Endothelial cell of umbilical vein (primary cell): ENCODE results near the gene KIF6. TPM values are rescaled to one million over a fixed set of nuclear protein-coding genes. Genes with fewer than 3 reads are reported as not detected.

ENCODE experiments used
- BruUV-seq: library from RNA; stranded (reverse); fragments of 400-500 nt; replicated peaks from 2 replicates; lab custom pipeline; 2021; lab: Mats Ljungman, UMichigan
- CTCF ChIA-PET: fragments of 300-600, 350-600 bp; sonication (Branson Sonifier 250); formaldehyde crosslinking; loops from one replicate; lab custom pipeline; 2021; ENCODE audit warnings: antibody characterized with exemption, inconsistent platforms; lab: Charles Lee
- POLR2A ChIA-PET: fragments of 300-600, 350-600 bp; sonication (Branson Sonifier 250); formaldehyde crosslinking; loops from one replicate; lab custom pipeline; 2021; ENCODE audit warnings: antibody characterized with exemption, inconsistent platforms; lab: Charles Lee
- DNase-seq: peaks from one replicate; pipeline ENCODE4 v3.0.0-alpha.2; 2011; ENCODE audit warnings: low read depth, low spot score
- FAIRE-seq: peaks from 2 replicates; lab custom pipeline; 2011; peaks lifted over from hg19 to GRCh38; lab: Jason Lieb, UNC
- H2AFZ ChIP-seq: 2 replicates; pipeline ENCODE4 v1.6.0; 2012; ENCODE audit warnings: low read depth, low read length, control low read depth, inconsistent platforms
- H3K27ac ChIP-seq: 2 replicates; pipeline ENCODE4 v1.5.1; 2011; ENCODE audit warnings: low read depth, mild to moderate bottlenecking, control low read depth, low read length, moderate library complexity; ENCODE audit not compliant: insufficient read depth
- H3K27me3 ChIP-seq, 2 experiments: 2 replicates each; pipeline versions ENCODE4 v1.6.0 to v1.6.1; 2011; ENCODE audit warnings: low read length in 2 of 2, mixed read lengths in 1 of 2; ENCODE audit not compliant: control insufficient read depth in 2 of 2, insufficient read depth in 2 of 2
- H3K36me3 ChIP-seq, 2 experiments: 2 replicates in 1 of 2; 3 replicates in 1 of 2; pipeline ENCODE4 v1.5.1; 2011; ENCODE audit warnings: low read length in 2 of 2, mild to moderate bottlenecking in 1 of 2, moderate library complexity in 1 of 2; ENCODE audit not compliant: control insufficient read depth in 2 of 2, insufficient read depth in 2 of 2; ENCODE audit errors: extremely low read depth in 1 of 2
- H3K4me1 ChIP-seq: 3 replicates; pipeline ENCODE4 v1.5.1; 2011; ENCODE audit warnings: mild to moderate bottlenecking, low read length; ENCODE audit not compliant: control insufficient read depth, insufficient read depth; ENCODE audit errors: extremely low read depth
- H3K4me2 ChIP-seq: 2 replicates; pipeline ENCODE4 v1.6.1; 2011; ENCODE audit warnings: low read length, control low read depth, mixed read lengths; ENCODE audit not compliant: insufficient read depth
- H3K4me3 ChIP-seq, 3 experiments: fragments of 200-600 bp in 1 of 3; sonication (generic), shearing (Covaris generic) in 1 of 3; replicated peaks in 1 of 3; 2 replicates each; pipeline ENCODE4 v1.5.1; 2011 to 2016; ENCODE audit warnings: control low read depth in 3 of 3, low read length in 3 of 3, mild to moderate bottlenecking in 2 of 3, inconsistent platforms in 1 of 3, low read depth in 1 of 3, moderate library complexity in 1 of 3; ENCODE audit not compliant: insufficient read depth in 1 of 3
- H3K79me2 ChIP-seq: 2 replicates; pipeline ENCODE4 v1.6.0; 2012; ENCODE audit warnings: low read length, inconsistent platforms; ENCODE audit not compliant: control insufficient read depth, insufficient read depth
- H3K9ac ChIP-seq: replicated peaks from 2 replicates; pipeline ENCODE3; 2011; ENCODE audit warnings: low read length, control low read depth; ENCODE audit not compliant: insufficient read depth; ENCODE audit errors: extremely low read depth
- H3K9me1 ChIP-seq: replicated peaks from 3 replicates; pipeline ENCODE4 v1.6.0; 2011; ENCODE audit warnings: mild to moderate bottlenecking, low read length; ENCODE audit not compliant: control insufficient read depth, insufficient read depth; ENCODE audit errors: extremely low read depth
- H3K9me3 ChIP-seq: replicated peaks from 2 replicates; pipeline ENCODE4 v1.5.1; 2012; ENCODE audit warnings: low read length, inconsistent platforms; ENCODE audit not compliant: control insufficient read depth, insufficient read depth
- H4K20me1 ChIP-seq: replicated peaks from 2 replicates; pipeline ENCODE3; 2011; ENCODE audit warnings: mild to moderate bottlenecking, low read length; ENCODE audit not compliant: control insufficient read depth, insufficient read depth; ENCODE audit errors: extremely low read depth
- EZH2 ChIP-seq: IDR thresholded peaks from 2 replicates; pipeline ENCODE4 v1.6.1; 2012; ENCODE audit warnings: borderline replicate concordance, low read depth, mild to moderate bottlenecking, moderate library complexity, low read length, inconsistent platforms; ENCODE audit not compliant: severe bottlenecking
- FOS ChIP-seq: IDR thresholded peaks from 2 replicates; pipeline ENCODE4 v1.6.1; 2011; ENCODE audit warnings: mild to moderate bottlenecking, low read length, moderate library complexity, borderline replicate concordance; ENCODE audit not compliant: insufficient read depth
- GATA2 ChIP-seq: IDR thresholded peaks from 2 replicates; pipeline ENCODE4 v1.7.0; 2011; ENCODE audit warnings: low read depth, mild to moderate bottlenecking, moderate library complexity, mixed read lengths, low read length; ENCODE audit not compliant: insufficient read length, insufficient read depth
- JUN ChIP-seq: IDR thresholded peaks from 2 replicates; pipeline ENCODE4 v1.6.1; 2011; ENCODE audit warnings: borderline replicate concordance, low read depth; ENCODE audit not compliant: insufficient read length, insufficient read depth
- MYC ChIP-seq: IDR thresholded peaks from one replicate; pipeline ENCODE4 v1.6.1; 2011; ENCODE audit warnings: mild to moderate bottlenecking, low read depth, low read length
- POLR2A ChIP-seq: IDR thresholded peaks from 2 replicates; pipeline ENCODE4 v1.6.1; 2012; ENCODE audit warnings: low read depth, mild to moderate bottlenecking, control low read depth, low read length
- POLR2AphosphoS5 ChIP-seq: IDR thresholded peaks from 2 replicates; pipeline ENCODE4 v1.6.1; 2012; ENCODE audit warnings: low read depth, mild to moderate bottlenecking, control low read depth, low read length, moderate library complexity; ENCODE audit not compliant: insufficient read depth
- dilution Hi-C: fragments of 300-500 bp; cut with MboI; formaldehyde crosslinking; loops from one replicate; pipeline ENCODE4 v1.15.0; 2019; ENCODE audit warnings: low sequenced_read_pairs; ENCODE audit not compliant: extremely low pct_ligation_motif_present
- intact Hi-C: fragments of 100-400 bp; cut with micrococcal nuclease; formaldehyde crosslinking; loops from one replicate; pipeline ENCODE4 v1.10.0; 2022
- polyA plus RNA-seq, 4 experiments: library from polyadenylated mRNA; depleted of rRNA in 3 of 4; stranded (reverse) in 3 of 4; unstranded in 1 of 4; fragments of >200 nt; gene quantifications; 2 replicates each; pipeline versions ENCODE4 v1.2.1 to v1.2.3, GENCODE V29; 2011 to 2012; ENCODE audit warnings: missing spikeins in 1 of 4
- total RNA-seq: library from RNA; stranded (reverse); gene quantifications from 2 replicates; pipeline ENCODE4 v1.2.3, GENCODE V29; 2021
- TF ChIP-seq, protein P1 (sequence below), 2 donors: IDR thresholded peaks; 1 replicate in 1 of 2; 2 replicates in 1 of 2; pipeline ENCODE4 v1.5.1; 2011; ENCODE audit warnings: low read length in 2 of 2, mild to moderate bottlenecking in 2 of 2, moderate library complexity in 2 of 2, control low read depth in 1 of 2, inconsistent platforms in 1 of 2, low read depth in 1 of 2; ENCODE audit not compliant: insufficient read depth in 1 of 2; ENCODE audit errors: extremely low read depth in 1 of 2
- TF ChIP-seq, protein P2 (sequence below): IDR thresholded peaks from 2 replicates; pipeline ENCODE4 v1.6.1; 2011; ENCODE audit not compliant: insufficient read depth, insufficient read length

The KIF6 gene
- total and polyA plus RNA-seq, 2 donors (not counting 3 experiments of a cell fraction or from before 2014, with no cell fraction given) = not detected

DNA sequence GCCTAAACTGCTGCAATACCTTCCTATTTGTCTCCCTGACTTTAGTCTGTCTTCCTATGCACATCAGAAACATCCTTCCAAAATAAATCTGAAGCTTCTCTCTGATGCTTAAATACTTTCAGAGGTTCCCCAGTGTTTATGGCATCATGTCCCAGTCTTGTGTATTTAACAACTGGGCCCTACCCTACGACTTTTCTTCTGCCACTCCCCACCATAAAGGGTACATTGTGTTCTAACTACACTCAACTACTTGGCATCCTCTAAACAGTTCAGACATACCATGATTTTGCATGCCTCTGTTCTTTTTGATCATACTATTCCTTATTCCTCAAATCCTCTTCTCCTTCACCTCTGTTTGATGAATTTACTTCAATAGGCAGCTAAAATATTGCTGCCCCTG is 259.7 kb downstream of the KIF6 start:
- Histone ChIP-seq H3K4me1 (no peaks in the 10 kb centered on the region), H3K36me3 (no peaks in the 10 kb centered on the region), H4K20me1 (no peaks in the 10 kb centered on the region), H3K9me1 (no peaks in the 10 kb centered on the region), H3K4me2 (no peak overlapping the region), H3K9me3 (no peaks in the 10 kb centered on the region), H3K27ac (no peak overlapping the region), H3K4me3 (no peak overlapping the region), H3K79me2 (no peaks in the 10 kb centered on the region), H3K27me3 (no peaks in the 10 kb centered on the region), H2AFZ (no peak overlapping the region), H3K9ac (no peak overlapping the region)
- BruUV-seq = no TSS peak
- ChIA-PET POLR2A (no interaction called here), CTCF (no interaction called here)
- TF ChIP-seq POLR2A (no peak), JUN (no peak), POLR2AphosphoS5 (no peak), MYC (no peak), FOS (no peak), EZH2 (no peak)
- TF ChIP-seq, protein P1, sequence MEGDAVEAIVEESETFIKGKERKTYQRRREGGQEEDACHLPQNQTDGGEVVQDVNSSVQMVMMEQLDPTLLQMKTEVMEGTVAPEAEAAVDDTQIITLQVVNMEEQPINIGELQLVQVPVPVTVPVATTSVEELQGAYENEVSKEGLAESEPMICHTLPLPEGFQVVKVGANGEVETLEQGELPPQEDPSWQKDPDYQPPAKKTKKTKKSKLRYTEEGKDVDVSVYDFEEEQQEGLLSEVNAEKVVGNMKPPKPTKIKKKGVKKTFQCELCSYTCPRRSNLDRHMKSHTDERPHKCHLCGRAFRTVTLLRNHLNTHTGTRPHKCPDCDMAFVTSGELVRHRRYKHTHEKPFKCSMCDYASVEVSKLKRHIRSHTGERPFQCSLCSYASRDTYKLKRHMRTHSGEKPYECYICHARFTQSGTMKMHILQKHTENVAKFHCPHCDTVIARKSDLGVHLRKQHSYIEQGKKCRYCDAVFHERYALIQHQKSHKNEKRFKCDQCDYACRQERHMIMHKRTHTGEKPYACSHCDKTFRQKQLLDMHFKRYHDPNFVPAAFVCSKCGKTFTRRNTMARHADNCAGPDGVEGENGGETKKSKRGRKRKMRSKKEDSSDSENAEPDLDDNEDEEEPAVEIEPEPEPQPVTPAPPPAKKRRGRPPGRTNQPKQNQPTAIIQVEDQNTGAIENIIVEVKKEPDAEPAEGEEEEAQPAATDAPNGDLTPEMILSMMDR (IDR thresholded peaks at IDR 0.05; ENCODE audit: extremely low read depth in 1 of 2, insufficient read depth in 1 of 2, low read depth in 1 of 2, low read length in 2 of 2) = no peak
- intact Hi-C loops (no loop called here), dilution Hi-C loops (no loop called here)
- no peak for FAIRE-seq
- no peak for DNase-seq

DNA sequence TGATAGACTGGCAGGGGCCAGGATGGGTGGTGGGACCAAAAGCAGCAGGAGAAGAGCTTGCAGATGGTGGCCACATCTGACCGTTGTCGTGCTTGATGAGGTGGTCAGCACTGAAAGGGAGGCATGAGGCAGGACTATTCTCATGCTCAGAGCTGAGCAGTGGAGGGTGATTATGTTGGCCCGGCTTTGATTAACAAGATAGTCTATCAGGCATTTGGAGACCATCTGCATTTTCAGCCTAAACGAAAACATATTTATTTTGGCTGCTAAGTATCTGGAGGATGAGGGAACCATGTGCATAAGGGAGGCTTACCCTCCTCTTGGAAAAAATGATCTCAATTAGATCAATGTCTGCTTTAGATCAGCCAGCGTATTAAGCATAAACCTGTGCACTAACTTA is 261.1 kb downstream of the KIF6 start:
- H3K27me3 ChIP-seq = no peaks in the 10 kb centered on the region
- H3K79me2 ChIP-seq = no peaks in the 10 kb centered on the region
- no peak overlapping the region for H3K9ac ChIP-seq
- no peaks in the 10 kb centered on the region for H3K4me1 ChIP-seq
- ChIA-PET CTCF (no interaction called here), POLR2A (no interaction called here)
- FAIRE-seq (no peak), DNase-seq (no peak)
- H3K4me2 ChIP-seq = no peak overlapping the region
- H4K20me1 ChIP-seq = no peaks in the 10 kb centered on the region
- dilution Hi-C loops = no loop called here
- BruUV-seq = no TSS peak
- intact Hi-C loops = no loop called here
- H3K9me1 ChIP-seq = no peaks in the 10 kb centered on the region
- H3K36me3 ChIP-seq = no peaks in the 10 kb centered on the region
- no peak overlapping the region for H3K4me3 ChIP-seq
- no peaks in the 10 kb centered on the region for H3K9me3 ChIP-seq
- no peak overlapping the region for H3K27ac ChIP-seq
- TF ChIP-seq MYC = no peak
- no peak for TF ChIP-seq EZH2
- TF ChIP-seq FOS = no peak
- TF ChIP-seq POLR2AphosphoS5 = no peak
- TF ChIP-seq, protein P1 (IDR thresholded peaks at IDR 0.05; ENCODE audit: extremely low read depth in 1 of 2, insufficient read depth in 1 of 2, low read depth in 1 of 2, low read length in 2 of 2) = no peak
- TF ChIP-seq POLR2A = no peak
- TF ChIP-seq JUN = no peak
- TF ChIP-seq, protein P2, sequence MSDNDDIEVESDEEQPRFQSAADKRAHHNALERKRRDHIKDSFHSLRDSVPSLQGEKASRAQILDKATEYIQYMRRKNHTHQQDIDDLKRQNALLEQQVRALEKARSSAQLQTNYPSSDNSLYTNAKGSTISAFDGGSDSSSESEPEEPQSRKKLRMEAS = no peak
- TF ChIP-seq GATA2 = no peak
- H2AFZ ChIP-seq = no peak overlapping the region
